NCI-H774 (cell line): ENCODE results near the gene VRK3.
"Not testable (repeated sequence)": the region's sequence is repeated elsewhere in the genome, so short reads cannot be mapped to it uniquely, and the experiment has no call there.

Source experiments
- DNase-seq: peaks from one replicate; lab custom pipeline; 2025; lab: John Stamatoyannopoulos, UW

Gene VRK3

DNA sequence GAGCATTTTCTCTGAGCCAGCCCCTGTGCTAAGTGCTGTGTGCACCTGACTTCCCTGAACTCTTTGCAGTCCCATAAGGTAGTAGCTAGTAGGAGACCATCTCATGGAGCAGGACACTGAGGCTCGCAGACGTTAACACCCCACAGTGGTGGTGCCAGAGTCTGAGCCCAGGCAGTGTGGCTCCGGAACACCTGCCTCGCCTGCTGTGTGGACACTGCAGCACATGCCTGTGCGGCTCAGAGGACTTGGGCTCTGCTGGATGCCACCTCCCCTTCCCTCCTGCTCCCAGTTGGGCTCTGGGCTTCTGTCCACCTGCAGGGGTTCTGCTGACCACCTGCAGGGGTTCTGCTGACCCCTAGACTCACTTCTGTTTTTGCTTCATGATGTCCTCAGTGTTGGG, 37.2 kb downstream of the VRK3 start:
- DNase-seq: no peak

DNA sequence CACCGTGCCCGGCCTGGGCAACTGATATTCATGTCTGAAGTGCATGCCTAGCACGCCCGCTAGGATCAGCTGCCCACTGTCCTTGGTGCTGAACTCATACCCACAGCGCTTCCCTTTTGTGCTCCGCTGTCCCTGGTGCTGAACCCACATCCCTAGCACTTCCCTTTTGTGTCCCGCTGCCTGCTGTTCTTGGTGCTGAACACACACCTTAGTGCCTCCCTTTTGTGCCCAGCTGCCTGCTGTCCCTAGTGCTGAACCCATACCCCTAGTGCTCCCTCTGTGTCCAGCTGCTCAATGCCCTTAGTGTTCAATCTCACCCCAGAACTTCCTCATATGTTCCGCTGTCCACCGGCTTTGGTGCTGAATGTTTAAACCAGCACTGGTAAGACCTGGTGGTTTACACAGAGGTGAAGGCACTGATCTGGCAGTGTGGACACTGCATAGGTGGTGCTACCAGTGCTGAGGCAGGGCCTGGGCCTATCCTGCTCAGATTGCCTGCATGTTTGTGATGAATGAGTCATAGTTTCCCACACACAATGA, 37.9 kb downstream of the VRK3 start:
- DNase-seq: no peak

GRCh38 chr19:49986354-49986753, 38.8 kb downstream of the VRK3 start:
- no peak for DNase-seq

GRCh38 chr19:49985871-49986270, 39.3 kb downstream of the VRK3 start:
- no peak for DNase-seq

GRCh38 chr19:49984491-49984890, 40.7 kb downstream of the VRK3 start:
- no peak for DNase-seq

- peak; percentile 44 for DNase-seq
Observed at GRCh38 chr19:49983645-49984229, 41.4 kb downstream of the VRK3 start.

DNA sequence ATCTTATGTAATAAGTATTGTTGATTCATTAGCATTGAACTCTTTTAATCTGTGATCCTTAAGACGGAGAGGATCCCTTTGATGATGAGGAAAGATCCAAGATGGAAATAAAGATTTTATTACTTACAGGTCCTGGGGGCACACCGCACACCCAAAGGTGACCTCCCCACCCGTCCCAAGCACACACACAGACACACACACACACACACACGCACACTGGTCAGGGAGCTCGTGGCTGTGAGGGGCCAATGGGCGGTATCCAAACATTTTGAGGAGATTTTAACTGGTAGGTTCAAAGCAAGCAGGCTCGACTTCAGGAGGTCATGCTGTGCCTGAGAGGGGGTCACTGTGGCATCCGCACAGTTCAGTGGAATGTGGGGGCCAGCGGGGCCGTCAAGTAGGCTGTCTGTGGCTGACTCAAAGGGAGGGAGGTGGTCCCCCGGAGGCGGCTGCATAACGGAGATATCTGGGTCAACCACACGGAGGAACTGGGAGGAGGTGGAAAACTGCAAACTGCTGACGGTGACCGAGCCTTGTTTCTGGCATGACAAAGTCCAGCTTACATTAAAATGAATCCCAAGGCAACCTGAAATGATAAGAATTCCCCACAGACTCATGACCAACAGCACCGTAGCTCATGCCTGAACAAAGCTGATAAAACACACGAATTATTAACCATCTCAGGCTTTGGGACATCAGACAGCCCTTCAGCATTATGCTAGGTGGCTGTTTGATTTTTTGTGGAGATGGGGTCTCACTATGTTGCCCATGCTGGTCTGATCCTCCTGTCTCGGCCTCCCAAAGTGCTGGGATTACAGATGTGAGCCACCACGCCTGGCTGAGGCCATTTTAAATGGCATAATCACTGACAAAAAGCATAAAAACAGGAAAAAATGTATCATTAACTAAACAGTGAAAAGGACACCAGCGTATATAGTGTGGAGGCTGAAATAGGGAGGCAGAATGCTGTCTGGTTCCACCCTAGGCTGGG, 43.3 kb downstream of the VRK3 start:
- no peak for DNase-seq

GRCh38 chr19:49978324-49978723, 46.8 kb downstream of the VRK3 start:
- no peak for DNase-seq

- no peak for DNase-seq
Observed at GRCh38 chr19:49977881-49978280, 47.3 kb downstream of the VRK3 start.

GRCh38 chr19:49977076-49977475, 48.1 kb downstream of the VRK3 start:
- DNase-seq: no peak

DNA sequence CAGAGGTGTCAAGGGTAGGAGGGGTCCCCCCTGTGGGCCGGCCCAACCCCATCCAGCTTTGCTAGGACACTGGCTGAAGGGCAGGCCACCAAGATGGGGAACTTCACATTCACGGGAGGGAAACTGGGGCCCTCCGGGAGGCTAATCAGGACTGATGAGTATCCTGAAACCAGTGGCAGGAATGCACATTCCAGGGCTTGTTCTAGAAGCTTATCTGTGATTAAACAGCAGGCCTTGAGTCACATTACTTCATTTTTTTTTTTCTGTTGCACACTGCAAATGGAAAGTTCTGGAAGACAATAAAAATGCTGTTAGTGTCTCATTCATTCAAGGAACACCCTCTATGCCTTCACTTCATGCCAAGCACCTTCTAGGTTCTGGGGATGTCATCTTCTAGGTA, 48.7 kb downstream of the VRK3 start:
- DNase-seq: no peak

- no peak for DNase-seq
Observed at GRCh38 chr19:49975051-49975450, 50.1 kb downstream of the VRK3 start.

DNA sequence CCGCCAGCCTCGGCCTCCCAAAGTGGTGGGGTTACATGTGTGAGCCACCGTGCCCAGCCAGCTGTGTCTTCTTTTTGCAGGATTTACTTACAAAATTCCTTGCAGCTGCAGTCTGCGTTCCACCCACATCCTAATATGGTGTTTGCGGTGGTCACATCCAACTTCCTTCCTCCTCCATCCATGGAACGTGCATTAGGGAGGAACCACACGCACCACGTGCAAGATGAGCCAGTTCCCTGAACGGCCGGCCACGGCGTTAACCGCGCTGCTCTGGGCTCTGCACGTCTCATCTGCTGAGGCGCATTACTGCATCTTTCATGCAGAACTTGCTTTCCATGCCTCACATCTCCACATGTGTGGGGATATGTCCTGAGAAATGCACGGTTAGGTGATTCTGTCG, 51.2 kb downstream of the VRK3 start:
- DNase-seq: no peak

DNA sequence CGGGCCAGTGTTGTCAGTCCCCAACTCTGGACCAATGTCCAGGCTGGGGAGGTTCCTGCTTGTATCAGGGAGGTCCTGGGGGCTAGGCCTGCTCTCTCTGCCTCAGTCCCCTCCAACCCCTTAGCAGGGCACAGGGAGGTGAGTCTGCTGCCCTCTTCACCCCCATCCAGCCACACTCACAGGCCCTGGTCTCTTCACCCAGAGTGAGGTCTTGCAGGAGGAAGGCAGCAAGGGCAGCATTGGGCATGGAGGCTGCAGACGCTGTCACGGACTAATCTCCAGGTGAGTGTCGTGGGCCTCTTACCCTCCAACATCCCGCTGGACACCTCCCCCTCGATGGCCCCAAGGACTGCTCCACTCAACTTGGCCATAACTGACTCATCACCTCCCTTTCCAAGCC, 52.3 kb downstream of the VRK3 start:
- no peak for DNase-seq

DNA sequence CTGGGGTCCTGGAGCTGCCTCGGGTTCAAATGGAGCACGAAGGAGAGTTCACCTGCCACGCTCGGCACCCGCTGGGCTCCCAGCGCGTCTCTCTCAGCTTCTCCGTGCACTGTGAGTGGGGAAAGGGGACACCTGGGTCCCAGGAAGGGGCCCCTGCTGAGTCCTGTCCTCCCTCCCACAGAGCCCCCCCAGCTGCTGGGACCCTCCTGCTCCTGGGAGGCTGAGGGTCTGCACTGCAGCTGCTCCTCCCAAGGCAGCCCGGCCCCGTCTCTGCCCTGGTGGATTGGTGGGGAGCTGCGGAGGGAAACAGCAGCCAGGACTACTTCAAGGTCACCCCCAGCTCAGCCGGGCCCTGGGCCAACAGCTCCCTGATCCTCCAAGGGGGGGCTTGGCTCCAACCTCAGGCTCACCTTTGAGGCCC, 53.2 kb downstream of the VRK3 start:
- DNase-seq: no peak

- not testable (repeated sequence) for DNase-seq
Observed at GRCh38 chr19:49969355-49969754, 55.8 kb downstream of the VRK3 start.

DNA sequence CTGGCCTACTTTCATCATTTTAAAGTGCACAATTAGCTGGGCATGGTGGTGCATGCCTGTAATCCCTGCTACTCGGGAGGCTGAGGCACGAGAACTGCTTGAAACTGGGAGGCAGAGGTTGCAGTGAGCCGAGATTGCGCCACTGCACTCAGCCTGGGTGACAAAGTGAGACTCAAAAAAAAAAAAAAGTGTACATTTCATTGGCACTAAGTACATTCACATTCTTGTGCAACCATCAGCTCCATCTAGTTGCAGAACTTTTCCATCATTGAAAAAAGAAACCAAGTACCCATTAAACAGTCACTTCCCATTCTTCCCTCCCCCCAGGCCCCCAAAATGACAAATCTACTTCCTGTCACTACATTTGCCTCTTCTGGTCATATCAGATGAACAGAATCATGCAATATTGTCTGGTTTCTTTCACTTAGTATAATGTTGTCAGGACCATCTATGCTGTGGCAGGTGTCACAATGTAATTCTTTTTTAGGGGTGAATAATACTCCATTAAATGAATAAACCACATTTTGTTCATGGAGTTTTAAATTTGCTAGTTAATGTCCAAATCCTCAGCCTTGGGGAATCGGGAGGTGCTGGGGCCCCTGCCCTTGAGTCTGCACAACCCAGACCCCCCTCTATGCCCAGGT, 56.8 kb downstream of the VRK3 start:
- no peak for DNase-seq

DNA sequence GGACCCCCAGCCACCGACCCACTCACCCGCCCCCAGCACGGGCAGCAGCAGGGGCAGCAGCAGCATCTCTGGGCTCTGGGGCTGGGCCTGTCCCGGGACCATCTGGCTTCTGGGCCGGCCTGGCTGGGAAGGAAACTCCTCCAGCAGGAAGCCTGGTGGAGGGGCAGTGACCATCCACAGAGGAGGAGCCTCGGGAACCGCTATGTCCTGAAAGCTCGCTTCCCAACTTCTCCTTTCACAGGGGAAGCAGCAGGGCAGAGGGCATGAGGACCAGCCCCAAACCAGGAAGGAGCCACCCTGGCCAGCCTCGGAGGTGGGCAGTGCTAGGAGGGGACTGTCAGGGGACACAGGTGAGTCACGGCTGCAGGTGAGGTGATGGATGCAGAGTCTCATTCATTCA, 64.2 kb downstream of the VRK3 start, which contains the start of gene SIGLEC11:
Gene SIGLEC11 (minus strand): TSS at position 193 of the 400 bp plus-strand sequence. CDS start 91 bp downstream, at position 102.
- not testable (repeated sequence) for DNase-seq

- DNase-seq: not testable (repeated sequence)
Observed at GRCh38 chr19:49959892-49960291, 65.3 kb downstream of the VRK3 start.

DNA sequence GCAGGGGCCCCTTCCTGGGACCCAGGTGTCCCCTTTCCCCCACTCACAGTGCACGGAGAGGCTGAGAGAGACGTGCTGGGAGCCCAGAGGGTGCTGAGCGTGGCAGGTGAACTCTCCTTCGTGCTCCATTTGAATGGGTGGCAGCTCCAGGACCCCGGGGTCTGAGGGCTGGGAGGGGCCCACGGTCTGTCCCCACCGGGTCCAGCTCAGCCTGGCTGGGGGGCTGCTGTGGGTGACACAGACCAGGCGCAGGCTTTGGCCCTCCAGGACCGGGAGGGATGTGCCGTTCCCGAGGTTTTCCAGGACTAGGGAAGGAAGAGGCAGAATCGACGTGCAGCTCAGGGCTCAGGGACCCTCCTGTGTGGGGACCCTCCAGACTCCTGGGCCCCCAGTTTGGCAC, 66.6 kb downstream of the VRK3 start:
- not testable (repeated sequence) for DNase-seq

DNA sequence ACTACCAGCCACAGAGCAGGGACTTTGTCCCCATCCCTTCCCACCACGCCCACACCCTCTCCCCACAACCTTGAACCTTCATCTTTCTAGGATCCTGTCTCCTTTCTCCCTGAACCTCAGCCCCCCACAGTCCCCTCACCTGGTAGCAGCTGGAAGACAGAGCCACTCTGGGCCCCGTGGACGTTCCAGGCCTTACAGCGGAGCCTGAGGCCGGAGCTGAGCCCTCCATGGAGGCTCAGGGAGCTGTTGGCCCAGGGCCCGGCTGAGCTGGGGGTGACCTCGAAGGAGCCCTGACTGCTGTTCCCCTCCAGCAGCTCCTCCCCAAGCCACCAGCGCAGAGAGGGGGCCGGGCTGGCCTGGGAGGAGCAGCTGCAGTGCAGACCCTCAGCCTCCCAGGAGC, 67.0 kb downstream of the VRK3 start:
- DNase-seq: not testable (repeated sequence)

- DNase-seq: no peak
Observed at GRCh38 chr19:49957262-49957915, 67.8 kb downstream of the VRK3 start.
